Activated CD4-positive, alpha-beta T cell treated with anti-CD3 and anti-CD28 coated beads, Interleukin-2, Interleukin-4, amounts not matched to agents 100 ng/mL and 50 ng/mL, durations not matched to agents 16 hours and 8 hours (primary cell): ENCODE data around the gene BARHL2.
A peak's percentile ranks its signal among the peaks of the same experiment; 100 is the strongest.

ENCODE experiments used
- DNase-seq: peaks from one replicate; pipeline ENCODE4 v3.0.0-alpha.2; 2020; ENCODE audit warnings: low spot score

BARHL2 gene

DNA sequence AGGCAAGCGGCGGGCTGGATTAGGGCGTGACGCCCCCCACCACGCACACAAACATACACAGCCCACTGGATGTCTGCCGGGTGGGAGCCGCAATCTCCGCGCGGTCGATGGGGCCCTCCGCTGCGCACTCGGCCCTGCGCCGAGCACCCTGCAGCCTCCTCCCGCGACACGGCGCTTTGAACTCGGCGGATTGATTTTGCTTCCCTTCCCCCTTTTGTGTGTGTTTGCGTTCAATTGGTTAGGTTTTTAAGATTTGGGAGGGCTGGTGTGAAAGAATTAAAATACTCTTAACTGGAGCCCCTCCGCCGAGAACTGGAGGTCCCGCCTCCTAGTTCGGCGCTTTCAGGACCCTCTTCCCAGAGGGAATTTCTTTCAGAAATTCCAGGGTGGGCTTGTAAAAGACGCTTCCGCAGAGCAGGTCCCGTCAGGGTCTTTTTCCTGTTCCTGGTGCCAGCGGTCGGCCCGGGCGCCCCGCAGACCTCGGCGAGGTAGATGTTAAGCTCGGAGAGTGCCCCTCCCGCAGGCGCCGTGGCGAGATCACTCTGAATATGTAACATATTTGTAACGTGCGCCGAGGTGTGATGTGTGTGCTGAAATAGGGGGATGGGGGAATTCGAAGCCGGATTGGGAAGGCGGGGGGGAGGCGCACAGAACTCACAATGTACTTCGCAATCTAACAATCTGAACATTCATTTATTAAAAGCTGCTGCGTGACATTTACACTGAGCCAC lies 8.0 kb upstream of the BARHL2 start:
- DNase-seq: no peak

DNA sequence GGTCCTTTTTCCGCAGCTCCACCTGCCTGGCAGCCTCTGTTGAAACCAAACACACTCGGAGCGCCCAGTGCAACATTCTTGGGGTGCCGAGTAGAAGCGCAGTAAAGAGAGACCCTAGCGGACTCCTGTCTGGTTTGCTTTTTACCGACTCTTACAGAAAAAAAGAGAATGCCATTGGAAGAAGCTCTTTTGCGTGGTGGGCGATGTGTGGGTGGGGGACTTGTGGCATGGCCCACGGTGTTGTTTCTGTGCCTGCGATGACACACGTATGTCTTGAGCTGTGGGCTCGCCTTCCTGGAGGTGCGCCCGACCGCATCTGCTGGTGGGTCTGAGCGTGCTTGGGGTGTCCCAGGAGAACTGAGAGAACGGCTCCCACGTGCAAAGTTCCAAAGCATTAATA lies 7.3 kb upstream of the BARHL2 start:
- no peak for DNase-seq

DNA sequence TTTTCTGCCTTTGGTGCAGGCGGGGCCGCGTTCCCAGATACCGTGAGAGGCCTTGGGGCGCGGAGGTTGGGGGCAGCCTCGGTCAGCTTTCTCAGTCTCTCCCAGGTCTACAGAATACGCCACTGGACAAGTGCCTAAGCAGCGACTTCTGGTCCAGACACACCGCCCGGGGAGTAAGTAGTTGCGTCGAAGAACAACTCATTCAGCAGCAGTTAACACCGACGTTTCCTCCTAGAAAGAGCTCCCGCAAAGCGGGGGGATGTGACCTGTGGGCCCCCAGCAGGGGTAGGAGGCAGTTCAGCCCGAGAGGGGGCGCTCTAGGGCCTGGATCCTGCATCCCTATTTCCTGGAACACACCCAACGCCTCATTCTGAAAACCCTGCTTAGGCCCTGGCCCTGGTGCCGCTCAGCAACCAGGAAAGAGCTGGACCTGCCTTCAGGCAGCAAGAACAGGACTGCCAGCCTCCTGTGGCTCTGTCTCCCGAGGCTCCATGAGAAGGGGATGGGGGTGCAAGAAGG lies 6.5 kb upstream of the BARHL2 start:
- no peak for DNase-seq

DNA sequence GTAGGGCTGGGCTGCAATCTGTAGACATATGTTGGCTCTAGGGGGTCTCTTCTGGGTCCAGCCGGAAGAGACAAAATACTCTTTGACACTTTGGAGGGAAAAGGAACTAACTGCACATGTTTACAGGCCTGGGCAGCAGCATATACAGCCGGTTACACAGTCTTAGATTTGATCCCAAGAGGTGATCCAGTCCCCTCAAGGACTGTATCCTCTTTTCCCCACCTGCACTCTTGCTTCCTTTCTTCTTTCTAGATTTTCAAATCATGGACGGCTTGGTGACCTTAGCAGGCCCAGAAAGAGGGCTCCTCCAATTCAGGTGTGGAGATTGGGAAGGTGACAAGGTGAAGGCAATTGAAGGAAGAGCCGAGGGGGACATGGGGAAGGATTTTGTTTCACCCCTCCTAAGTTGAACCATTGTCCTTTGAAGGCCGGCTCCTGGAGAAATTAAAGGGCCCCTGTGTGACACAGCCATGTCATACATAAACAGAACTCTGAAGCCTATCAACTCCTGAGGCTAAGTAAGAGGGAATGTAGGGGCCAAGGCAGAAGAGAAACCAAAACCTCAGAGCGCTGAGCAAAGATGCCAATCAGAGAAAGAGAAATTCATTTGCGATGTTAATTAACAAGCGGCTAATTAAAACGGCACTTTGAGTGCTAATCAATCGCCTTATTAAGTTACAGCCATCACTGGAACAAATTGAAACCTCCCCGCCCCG lies 5.9 kb upstream of the BARHL2 start:
- no peak for DNase-seq

DNA sequence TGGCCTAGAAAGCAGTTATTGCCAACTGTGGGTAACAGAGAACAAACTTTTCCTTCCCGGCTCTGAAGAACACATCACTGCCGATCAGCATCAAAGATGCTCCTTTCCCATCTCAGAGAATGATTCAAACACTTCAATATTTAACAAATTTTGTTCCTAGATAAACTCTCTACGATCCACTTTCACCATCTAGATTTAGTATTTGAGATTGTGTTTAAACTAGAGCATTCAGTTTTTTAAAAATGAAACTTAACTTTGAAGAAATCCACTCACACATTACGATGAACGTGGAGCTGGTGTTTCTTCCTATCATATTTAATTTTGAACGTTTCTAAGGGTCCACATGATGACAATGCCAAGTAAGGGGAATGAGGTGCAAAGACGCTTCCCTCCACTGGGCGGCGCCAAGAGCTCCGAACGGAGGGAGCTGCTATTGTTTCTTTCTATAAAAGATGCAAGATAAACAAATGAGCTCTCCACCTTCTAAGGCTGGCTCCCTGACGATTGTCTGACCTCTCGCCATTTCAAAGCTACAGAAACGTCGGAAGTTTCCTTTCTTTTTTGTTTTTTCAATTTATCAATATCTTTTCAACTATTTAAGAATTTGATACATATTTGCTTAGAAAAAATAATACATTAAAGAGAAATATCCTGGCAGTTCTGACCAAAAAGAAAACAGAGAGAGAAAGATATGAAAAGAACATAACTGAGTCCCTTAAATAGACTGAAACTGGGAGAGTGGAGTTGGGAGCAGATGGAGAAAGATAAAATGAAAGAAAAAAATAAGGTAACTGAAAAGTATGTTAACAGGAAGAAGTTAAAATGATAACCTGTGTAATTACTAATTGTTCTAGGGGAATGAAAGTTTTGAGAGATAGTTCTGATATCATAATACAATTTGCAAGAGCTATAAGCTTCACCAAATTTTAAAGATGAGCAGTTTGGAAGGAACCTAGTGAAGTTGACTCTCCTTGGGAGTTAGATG lies 4.4 kb upstream of the BARHL2 start:
- peak; percentile 65 for DNase-seq

DNA sequence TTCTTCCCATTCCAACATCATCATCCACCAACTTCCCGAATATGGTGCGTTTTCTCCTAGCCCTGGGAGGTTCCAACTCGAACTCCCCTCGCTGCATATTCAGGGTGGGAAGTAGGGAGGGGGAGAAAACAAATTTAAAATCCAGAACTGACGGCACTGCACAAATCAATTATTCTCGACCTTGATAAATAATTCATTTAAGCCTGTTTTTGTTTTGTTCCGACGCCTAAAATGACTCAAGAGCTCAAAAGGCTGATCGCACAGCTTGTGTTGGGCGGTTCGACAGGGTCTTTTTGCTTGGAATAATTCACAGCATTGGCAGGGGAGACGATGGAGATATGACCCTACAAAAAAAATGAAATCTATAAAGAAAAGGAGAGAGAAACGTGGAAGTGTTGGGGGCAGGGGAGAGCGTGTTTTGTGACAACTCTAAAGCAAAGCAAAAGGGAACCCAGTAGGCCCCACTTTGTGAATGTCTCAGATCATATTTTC lies 3.1 kb upstream of the BARHL2 start:
- no peak for DNase-seq

DNA sequence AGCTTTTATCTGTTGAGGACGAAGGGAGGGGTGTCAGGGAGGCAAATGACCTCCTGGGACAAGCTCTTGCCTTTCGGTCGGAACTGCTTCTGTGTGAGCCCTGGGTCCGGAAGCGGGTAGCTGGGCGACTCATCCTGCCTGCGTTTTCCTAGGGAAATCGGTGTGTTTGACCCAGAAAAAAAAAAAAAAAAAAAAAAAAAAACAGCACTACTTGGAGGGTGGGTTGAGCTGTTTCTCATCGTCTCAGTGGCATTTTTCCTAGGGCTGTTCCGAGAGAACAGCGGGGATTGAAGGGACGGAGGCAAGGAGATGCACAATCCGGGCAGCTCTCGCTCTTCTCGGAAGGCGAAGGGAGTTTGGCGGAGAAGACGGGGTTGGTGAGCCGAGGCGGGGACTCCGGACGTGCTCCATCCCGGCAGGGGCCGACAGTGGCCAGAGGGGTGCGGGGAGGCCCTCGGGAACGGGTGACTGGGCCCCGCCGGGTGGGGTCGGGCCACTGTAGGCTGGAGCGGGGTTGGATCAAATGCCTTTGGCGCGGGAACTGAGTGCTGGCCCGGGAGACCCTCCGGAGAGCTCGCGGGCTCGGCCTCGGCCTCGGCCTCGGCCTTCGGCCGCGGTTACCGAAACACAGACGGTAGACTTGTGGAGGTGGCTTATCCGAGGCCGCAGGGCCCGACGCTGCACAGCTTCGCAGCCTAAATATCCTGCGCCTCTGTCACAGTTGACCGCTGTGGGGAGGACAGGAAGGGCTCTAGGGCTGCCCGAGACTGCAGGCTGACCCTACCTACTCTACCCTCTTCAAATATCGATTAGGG lies 2.4 kb upstream of the BARHL2 start:
- no peak for DNase-seq

DNA sequence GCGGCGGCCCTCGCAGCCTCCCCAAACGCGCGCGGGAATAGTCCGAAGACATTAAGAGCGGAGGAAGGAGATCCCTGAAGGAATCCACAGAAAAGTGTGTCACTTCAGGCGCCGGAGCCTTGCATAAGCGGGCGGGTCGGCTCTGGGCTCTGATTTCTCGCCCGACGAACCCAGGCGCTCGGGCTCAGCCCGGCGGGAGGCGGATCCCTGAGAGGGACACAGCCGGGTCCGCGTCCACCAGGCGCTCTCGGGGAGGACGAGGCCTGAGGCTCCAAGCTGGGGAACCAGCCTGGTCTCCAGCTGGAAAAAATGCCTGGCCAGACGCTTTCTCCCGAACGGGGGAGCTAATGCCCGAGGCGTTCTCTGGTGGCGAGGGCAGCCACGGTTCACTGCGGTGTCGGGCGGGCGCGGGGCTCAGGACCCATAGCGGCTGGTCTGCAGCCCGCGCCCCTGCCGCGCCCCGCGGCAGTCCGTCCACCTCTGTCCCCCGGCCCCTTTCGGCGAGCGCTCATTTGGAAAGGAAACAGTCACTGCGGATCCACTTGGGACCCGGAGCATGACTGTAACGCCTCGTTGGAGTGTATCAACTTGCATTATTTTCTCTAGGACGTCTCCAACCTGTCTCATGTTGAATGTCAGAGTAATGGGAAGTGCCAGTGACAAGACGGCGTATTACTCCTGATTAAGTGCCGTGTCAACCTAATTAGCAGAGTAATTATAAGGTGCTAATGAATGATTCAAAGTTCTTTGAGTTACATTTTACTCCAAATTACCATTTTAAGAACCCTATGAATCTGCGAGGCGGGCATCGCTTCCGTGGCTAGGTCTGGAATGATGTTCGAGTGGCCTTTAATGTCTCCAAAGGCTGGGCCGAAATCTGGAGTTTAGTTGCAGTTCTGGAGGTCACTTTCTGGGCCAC lies 1.6 kb upstream of the BARHL2 start:
- no peak for DNase-seq

DNA sequence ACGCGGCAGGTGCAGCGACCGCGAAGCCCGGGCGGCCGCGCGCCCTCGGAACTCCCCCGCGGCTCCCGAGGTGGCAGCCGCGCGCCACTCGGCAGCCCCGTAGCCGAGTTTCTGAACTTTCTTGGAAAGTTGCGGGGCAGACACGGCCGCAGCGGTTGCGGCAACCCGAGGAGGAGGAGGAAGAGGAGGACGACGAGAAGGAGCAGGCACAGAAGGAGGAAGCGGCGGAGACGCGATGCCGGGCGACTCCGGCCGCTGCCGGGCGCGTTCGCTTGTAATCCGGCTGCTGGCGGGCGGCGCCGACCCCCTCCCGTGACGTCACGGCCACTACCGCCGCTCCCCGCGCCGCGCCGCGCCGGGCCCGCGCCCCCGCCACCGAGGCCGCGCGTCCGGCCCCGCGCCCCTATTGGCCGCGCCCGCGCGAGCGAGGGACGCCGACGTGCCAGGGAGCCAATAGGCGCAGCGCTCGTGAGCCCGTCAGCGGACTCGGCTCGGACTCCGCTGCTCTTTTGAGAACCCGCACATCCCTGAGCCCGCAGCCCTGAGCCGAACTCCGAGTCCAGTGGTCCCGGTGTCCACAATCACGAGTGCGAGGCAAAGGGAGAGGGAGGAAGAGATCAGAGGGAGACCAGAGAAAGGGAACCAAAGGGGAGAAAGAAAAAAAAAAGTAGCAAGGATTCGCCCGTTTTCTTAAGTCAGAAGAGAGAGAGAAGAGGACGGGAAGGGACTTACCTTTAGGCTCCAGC lies 736 bp upstream of the BARHL2 start:
- DNase-seq: no peak

DNA sequence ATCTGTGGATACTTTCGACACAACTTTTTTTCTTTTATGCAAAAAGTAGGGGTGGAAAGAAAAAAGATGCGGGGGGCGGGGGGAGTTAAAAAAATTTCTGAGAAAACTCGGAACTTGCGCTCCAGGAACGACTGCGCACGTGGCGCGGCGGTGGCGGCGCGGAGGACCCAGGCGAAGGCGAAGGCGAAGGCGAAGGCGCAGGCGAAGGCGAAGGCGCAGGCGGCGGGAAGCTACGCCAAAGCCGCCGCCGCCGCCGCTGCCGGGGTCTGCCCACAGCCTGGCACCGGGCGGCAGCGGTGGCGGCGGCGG lies 208 bp upstream of the BARHL2 start:
- DNase-seq: no peak

DNA sequence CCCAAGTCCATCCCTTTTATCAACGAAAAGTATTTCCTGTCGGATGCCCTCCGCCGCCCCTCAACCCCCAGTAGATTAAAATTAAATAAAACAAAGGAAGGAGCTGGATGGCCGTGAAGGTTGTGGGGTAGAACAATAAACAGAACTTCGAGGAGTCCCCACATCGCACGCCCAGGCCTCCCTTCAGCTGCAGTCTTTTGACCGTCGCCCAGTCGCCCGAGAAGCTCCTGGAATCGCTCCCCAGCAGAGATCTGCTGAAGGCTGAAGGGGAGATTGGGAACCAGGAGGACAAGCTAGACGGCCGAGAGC lies 905 bp downstream of the BARHL2 start:
- DNase-seq: no peak

DNA sequence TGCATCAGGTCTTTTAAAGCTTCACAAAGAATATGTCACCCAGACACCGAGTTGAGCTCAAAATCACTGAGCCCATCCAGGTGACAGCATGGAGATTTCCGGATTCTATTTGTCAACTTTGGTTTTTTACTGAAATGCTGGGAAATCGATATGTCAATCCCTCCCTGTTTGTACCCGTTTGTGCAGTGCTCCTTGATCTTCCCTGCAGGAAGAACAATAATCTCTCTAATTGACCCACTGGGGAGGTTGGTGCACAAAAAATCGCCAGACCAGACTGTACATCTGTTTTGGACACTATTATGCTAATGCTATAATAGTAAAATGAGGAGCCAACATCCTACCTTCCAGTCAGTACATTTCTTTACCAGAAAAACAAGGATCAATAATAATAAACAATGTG lies 1.8 kb downstream of the BARHL2 start:
- no peak for DNase-seq

DNA sequence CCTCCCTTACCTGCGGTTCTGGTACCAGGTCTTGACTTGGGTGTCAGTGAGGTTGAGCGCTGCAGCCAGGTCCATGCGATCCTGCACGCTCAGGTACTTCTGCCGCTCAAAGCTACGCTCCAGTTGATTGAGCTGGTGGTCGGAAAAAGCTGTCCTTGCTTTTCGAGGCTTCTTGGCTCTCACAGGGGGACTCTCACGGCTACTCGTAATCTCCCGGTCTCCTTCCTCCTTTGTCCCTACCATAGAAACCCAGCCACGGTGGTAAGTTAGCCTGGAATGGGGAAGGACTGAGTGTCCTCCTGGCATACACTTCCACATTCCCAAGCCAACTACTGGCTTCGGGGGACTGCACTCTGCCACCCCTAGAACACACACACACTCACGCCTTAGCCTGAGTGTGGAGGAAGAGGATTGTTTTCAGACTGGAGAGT lies 2.6 kb downstream of the BARHL2 start:
- no peak for DNase-seq

DNA sequence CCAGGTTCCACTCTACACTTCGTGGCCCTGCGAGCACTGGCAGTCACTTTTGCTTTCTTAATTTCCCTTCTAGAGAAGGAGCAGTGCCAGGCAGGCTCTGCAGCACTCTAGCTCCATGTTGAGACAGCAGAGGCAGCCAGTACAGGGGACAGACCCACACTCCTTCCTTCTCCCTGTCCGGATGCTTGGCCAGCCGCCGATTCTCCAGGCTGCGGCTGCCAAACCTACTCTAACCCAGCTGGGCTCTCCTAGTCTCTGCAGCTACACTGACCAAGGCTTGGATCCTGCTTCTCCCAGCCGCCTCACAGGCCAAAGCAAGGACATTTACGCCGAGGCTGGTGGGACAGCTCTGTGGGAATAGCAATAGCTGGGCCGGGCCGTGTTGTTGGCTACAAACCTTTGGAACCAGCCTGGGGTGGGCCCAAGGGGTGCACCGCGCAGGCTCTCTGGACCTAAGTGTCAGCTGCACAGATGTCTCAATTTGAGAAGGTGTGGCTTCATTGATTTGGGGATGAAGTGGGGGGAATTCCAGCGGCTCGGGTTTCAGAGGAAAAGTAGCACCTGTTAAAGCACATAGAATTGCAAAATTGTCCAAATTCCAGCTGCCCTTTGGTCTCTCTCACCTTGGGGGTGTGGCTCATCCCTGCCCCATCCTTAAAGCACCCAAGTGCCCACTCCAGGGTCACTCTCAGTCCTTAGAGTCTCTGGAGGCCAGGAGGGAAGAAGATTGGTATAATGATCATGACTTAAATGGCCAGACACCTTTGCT lies 3.2 kb downstream of the BARHL2 start:
- DNase-seq: no peak

DNA sequence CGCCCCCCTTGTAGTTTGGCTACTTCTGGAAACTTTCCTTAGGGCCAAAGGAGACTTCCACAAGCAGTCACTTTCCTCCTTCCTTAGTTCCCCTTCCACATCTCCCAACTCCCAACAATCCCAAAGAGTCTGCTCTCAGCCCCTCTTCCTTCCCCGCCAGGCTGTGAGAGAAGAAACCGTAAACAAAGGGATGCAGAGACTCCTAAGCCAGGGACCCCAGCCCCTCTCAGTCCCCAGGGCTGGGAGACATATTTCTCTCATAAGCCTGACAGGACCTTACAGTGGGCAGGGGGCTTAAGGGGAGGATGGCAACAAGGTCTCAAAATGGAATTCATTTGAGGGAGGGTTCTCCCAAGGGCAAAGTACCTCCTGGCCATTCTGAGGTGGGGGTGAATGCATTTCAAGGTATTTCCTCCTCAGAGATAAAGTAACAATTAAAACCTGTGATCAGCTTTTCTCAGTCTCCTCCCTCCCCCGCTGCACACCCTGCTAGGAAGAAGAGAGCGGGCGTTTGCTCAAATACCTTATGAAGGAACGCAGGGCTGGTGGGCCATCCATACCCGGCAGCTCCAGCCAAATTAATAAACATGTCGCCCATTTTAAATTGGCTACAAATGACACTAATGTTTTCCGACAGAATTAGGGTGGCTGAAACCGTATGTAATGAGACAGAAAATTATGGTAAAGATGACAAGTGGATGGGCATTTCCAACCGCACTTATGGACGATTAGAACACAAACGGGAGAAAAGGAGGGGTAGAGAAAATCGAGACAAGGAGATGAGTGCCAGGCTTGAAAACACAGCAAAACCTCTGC lies 4.0 kb downstream of the BARHL2 start:
- no peak for DNase-seq

DNA sequence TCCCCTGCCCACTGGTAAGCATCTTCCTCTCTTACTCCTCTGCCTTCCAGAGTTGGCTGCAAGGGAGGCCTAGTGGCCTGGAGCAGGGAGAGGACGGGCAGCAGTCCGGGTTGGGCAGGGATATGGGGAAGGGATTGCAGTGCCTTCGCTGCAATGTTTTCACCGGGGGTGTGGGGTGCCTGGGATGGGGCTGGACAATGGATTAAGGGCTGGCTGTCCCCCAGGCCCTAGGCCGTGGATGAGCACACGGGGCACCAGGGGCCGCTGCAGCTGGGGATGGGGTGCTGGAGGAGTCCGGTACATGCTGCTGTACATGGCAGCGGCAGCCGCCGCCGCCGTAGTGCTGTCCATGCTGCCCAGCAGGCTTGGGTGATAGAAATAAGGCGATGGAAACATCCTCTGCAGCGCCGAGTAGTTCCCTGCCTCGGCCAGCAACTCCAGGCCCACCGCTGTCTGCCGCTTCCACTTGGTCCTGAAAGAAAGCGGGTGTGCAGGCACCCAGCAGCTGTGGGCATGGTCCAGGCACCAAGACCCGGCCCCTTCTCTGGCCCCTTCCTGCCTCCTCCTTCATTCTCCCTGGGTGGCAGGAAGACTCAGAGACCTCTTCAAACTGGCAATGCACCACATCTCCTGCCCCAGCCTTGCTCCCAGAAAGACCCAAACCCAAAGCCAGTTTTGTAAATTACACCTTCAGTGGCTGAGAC lies 4.8 kb downstream of the BARHL2 start:
- DNase-seq: no peak

DNA sequence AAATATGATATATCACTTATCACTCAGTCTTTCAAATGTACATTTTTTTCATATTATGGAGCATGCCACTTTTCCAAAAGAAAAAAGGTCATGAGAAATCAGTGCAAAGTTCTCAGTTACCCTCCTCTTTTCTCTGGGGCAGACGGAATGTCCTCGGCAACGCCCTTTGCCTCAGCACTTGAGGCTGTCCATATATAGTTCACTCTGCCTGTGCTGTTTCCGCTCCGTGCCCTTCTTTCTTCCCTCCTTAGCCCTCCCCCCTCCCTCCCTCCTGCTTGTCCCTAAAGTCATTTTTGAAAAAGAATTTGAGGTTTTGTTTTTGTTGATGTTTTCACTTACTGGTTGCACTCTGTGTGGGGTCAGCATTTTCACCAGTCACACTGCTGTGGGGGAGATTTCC lies 5.4 kb downstream of the BARHL2 start:
- no peak for DNase-seq
